HCT116 (cell line): ENCODE measurements around the gene MOB2.

Experiments used
- EZH2 ChIP-seq: fragments of 200-600 bp; sonication (generic); IDR thresholded peaks from 2 replicates; pipeline ENCODE4 v1.6.1; 2017; ENCODE audit warnings: antibody characterized with exemption, mixed run types
- JUND ChIP-seq: IDR thresholded peaks from 2 replicates; pipeline ENCODE4 v1.6.1; 2012
- POLR2A ChIP-seq: IDR thresholded peaks from 2 replicates; pipeline ENCODE4 v1.7.0; 2011; ENCODE audit warnings: borderline replicate concordance; ENCODE audit not compliant: insufficient read depth, insufficient read length; ENCODE audit errors: extremely low read depth
- POLR2AphosphoS5 ChIP-seq: IDR thresholded peaks from 2 replicates; pipeline ENCODE4 v1.6.1; 2011; ENCODE audit warnings: mild to moderate bottlenecking, low read depth, low read length, moderate library complexity
- SP1 ChIP-seq: IDR thresholded peaks from 2 replicates; pipeline ENCODE4 v1.6.1; 2012; ENCODE audit warnings: low read depth
- TCF7L2 ChIP-seq: IDR thresholded peaks from 2 replicates; pipeline ENCODE4 v1.7.0; 2011; ENCODE audit warnings: borderline replicate concordance, inconsistent platforms; ENCODE audit not compliant: insufficient read depth, insufficient read length; ENCODE audit errors: extremely low read depth
- YY1 ChIP-seq: IDR thresholded peaks from 2 replicates; pipeline ENCODE4 v1.6.1; 2011; ENCODE audit warnings: low read length, low read depth, moderate library complexity, mild to moderate bottlenecking; ENCODE audit not compliant: insufficient replicate concordance; ENCODE audit errors: extremely low read depth
- ZNF274 ChIP-seq: fragments of 200-500 bp; sonication (Bioruptor generic); IDR thresholded peaks from 2 replicates; pipeline ENCODE4 v1.6.1; 2014; ENCODE audit warnings: mild to moderate bottlenecking, low read depth, low read length, inconsistent platforms
- TF ChIP-seq, protein P1 (sequence below): IDR thresholded peaks from 2 replicates; pipeline ENCODE4 v1.6.1; 2012
- TF ChIP-seq, protein P2 (sequence below), 3 experiments: fragments of 200-600 bp in 1 of 3; sonication (generic) in 1 of 3; IDR thresholded peaks in 2 of 3; conservative IDR thresholded peaks in 1 of 3; 2 replicates each; pipeline ENCODE4 v1.5.1; 2012 to 2017; ENCODE audit warnings: low read depth in 2 of 3, low read length in 2 of 3, antibody characterized with exemption in 1 of 3, borderline replicate concordance in 1 of 3, control low read depth in 1 of 3, mild to moderate bottlenecking in 1 of 3, mixed read lengths in 1 of 3, mixed run types in 1 of 3, moderate library complexity in 1 of 3; ENCODE audit not compliant: insufficient read depth in 1 of 3

DNA sequence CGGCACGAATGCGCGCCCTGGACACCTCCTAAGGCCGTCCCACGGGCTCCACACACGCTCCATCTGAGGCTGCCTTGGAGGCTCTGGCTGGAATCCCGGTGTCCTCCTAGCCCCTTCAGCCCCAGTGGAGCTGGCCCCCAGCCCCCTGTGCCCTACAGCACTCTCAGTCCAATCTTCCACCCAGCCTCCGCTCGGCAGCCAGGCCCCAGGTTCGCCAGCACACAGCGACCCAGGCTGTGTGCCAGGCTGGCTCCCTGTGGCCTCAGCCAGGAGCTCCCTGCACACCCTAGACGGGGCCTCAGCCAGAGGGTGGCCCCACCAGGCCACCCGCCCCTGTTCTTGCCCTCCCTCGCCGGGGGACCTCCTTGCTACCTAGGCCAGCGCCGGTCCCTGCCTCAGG, 18.6 kb downstream of the MOB2 start:
- no peak for TF ChIP-seq YY1
- TF ChIP-seq SP1 = no peak
- no peak for TF ChIP-seq ZNF274
- TF ChIP-seq EZH2 = no peak
- TF ChIP-seq, protein P1, sequence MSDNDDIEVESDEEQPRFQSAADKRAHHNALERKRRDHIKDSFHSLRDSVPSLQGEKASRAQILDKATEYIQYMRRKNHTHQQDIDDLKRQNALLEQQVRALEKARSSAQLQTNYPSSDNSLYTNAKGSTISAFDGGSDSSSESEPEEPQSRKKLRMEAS = no peak
- TF ChIP-seq JUND = no peak
- TF ChIP-seq, protein P2, sequence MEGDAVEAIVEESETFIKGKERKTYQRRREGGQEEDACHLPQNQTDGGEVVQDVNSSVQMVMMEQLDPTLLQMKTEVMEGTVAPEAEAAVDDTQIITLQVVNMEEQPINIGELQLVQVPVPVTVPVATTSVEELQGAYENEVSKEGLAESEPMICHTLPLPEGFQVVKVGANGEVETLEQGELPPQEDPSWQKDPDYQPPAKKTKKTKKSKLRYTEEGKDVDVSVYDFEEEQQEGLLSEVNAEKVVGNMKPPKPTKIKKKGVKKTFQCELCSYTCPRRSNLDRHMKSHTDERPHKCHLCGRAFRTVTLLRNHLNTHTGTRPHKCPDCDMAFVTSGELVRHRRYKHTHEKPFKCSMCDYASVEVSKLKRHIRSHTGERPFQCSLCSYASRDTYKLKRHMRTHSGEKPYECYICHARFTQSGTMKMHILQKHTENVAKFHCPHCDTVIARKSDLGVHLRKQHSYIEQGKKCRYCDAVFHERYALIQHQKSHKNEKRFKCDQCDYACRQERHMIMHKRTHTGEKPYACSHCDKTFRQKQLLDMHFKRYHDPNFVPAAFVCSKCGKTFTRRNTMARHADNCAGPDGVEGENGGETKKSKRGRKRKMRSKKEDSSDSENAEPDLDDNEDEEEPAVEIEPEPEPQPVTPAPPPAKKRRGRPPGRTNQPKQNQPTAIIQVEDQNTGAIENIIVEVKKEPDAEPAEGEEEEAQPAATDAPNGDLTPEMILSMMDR (IDR thresholded peaks at IDR 0.05 in 2 of 3, conservative IDR thresholded peaks at IDR 0.05 in 1 of 3; ENCODE audit: borderline replicate concordance in 1 of 3, insufficient read depth in 1 of 3, low read depth in 2 of 3, low read length in 2 of 3) = no peak
- no peak for TF ChIP-seq TCF7L2
- no peak for TF ChIP-seq POLR2A
- no peak for TF ChIP-seq POLR2AphosphoS5
